Rectal smooth muscle tissue (tissue), 1 donor: Measurements from ENCODE around the gene LYZL6.
A peak's percentile ranks its signal among the peaks of the same experiment; 100 is the strongest.

ENCODE experiments used
- H3K27ac ChIP-seq: one replicate; pipeline ENCODE4 v1.7.0; 2013; ENCODE audit warnings: low read depth, low read length, inconsistent platforms
- H3K27me3 ChIP-seq: one replicate; pipeline ENCODE4 v1.7.0; 2013; ENCODE audit warnings: low read length; ENCODE audit not compliant: control insufficient read depth, insufficient read depth
- H3K36me3 ChIP-seq: one replicate; pipeline ENCODE4 v1.7.0; 2013; ENCODE audit warnings: low read length; ENCODE audit not compliant: control insufficient read depth, insufficient read depth
- H3K4me1 ChIP-seq: one replicate; pipeline ENCODE4 v1.7.0; 2013; ENCODE audit warnings: low read length; ENCODE audit not compliant: control insufficient read depth, insufficient read depth
- H3K4me3 ChIP-seq: one replicate; pipeline ENCODE4 v1.7.0; 2013; ENCODE audit warnings: low read length
- H3K9ac ChIP-seq: one replicate; pipeline ENCODE4 v1.7.0; 2013; ENCODE audit warnings: low read length

Gene LYZL6

GRCh38 chr17:35936063-35936462, 7.5 kb downstream of the LYZL6 start:
- no peak overlapping the region for H3K4me3 ChIP-seq
- H3K36me3 ChIP-seq = no peaks in the 10 kb centered on the region
- H3K9ac ChIP-seq = no peak overlapping the region
- H3K27me3 ChIP-seq = no peaks in the 10 kb centered on the region
- no peak overlapping the region for H3K27ac ChIP-seq
- no peaks in the 10 kb centered on the region for H3K4me1 ChIP-seq

- Histone ChIP-seq H3K27me3 (peaks cover 3% of the 10 kb centered on the region), H3K36me3 (no peaks in the 10 kb centered on the region), H3K4me3 (no peak overlapping the region), H3K4me1 (no peaks in the 10 kb centered on the region), H3K9ac (no peak overlapping the region), H3K27ac (no peak overlapping the region)
Measured at GRCh38 chr17:35934760-35935159, 8.8 kb downstream of the LYZL6 start.

- H3K27me3 ChIP-seq = peaks cover 3% of the 10 kb centered on the region
Measured at GRCh38 chr17:35932586-35932985, 10.9 kb downstream of the LYZL6 start.

GRCh38 chr17:35931794-35932425, 11.6 kb downstream of the LYZL6 start:
- Histone ChIP-seq H3K27me3 (peaks cover 3% of the 10 kb centered on the region), H3K9ac (no peak overlapping the region), H3K4me1 (no peaks in the 10 kb centered on the region), H3K36me3 (no peaks in the 10 kb centered on the region), H3K4me3 (no peak overlapping the region), H3K27ac (no peak overlapping the region)

More at GRCh38 chr17:35932586-35932985, 10.9 kb downstream of the LYZL6 start:
- Histone ChIP-seq H3K36me3 (no peaks in the 10 kb centered on the region), H3K9ac (no peak overlapping the region), H3K4me1 (no peaks in the 10 kb centered on the region), H3K27ac (no peak overlapping the region), H3K4me3 (no peak overlapping the region)

GRCh38 chr17:35930211-35931065, 13.1 kb downstream of the LYZL6 start, which contains the start of gene RDM1:
Gene RDM1 (minus strand): TSS chr17:35930773. CDS start chr17:35930727, 46 bp downstream.
- no peaks in the 10 kb centered on the region for H3K4me1 ChIP-seq
- peaks cover 3% of the 10 kb centered on the region for H3K27me3 ChIP-seq
- no peak within 1 kb of the TSS for H3K9ac ChIP-seq
- peak within 1 kb of the TSS; percentile 70 for H3K4me3 ChIP-seq
- no peaks in the 10 kb centered on the region for H3K36me3 ChIP-seq
- no peak within 1 kb of the TSS for H3K27ac ChIP-seq

GRCh38 chr17:35927714-35928113, 15.8 kb downstream of the LYZL6 start:
- H3K4me3 ChIP-seq = no peak overlapping the region
- H3K9ac ChIP-seq = no peak overlapping the region
- H3K27ac ChIP-seq = no peak overlapping the region
- H3K36me3 ChIP-seq = no peaks in the 10 kb centered on the region
- H3K4me1 ChIP-seq = no peaks in the 10 kb centered on the region
- H3K27me3 ChIP-seq = peaks cover 3% of the 10 kb centered on the region

- Histone ChIP-seq H3K36me3 (no peaks in the 10 kb centered on the region), H3K4me3 (no peak overlapping the region)
Measured at GRCh38 chr17:35923609-35924114, 19.9 kb downstream of the LYZL6 start.

GRCh38 chr17:35920229-35920628, 23.3 kb downstream of the LYZL6 start:
- no peaks in the 10 kb centered on the region for H3K27me3 ChIP-seq
- H3K9ac ChIP-seq = no peak overlapping the region
- no peak overlapping the region for H3K27ac ChIP-seq
- no peaks in the 10 kb centered on the region for H3K4me1 ChIP-seq
- no peak overlapping the region for H3K4me3 ChIP-seq
- H3K36me3 ChIP-seq = no peaks in the 10 kb centered on the region

More at GRCh38 chr17:35923609-35924114, 19.9 kb downstream of the LYZL6 start:
- H3K27me3 ChIP-seq = no peaks in the 10 kb centered on the region
- no peak overlapping the region for H3K9ac ChIP-seq
- H3K27ac ChIP-seq = no peak overlapping the region
- no peaks in the 10 kb centered on the region for H3K4me1 ChIP-seq

GRCh38 chr17:35918665-35919064, 24.8 kb downstream of the LYZL6 start:
- no peak overlapping the region for H3K4me3 ChIP-seq
- H3K9ac ChIP-seq = no peak overlapping the region
- no peaks in the 10 kb centered on the region for H3K4me1 ChIP-seq
- no peaks in the 10 kb centered on the region for H3K36me3 ChIP-seq
- H3K27ac ChIP-seq = no peak overlapping the region
- no peaks in the 10 kb centered on the region for H3K27me3 ChIP-seq

GRCh38 chr17:35917519-35918213, 25.8 kb downstream of the LYZL6 start:
- Histone ChIP-seq H3K27ac (no peak overlapping the region), H3K4me1 (no peaks in the 10 kb centered on the region), H3K4me3 (no peak overlapping the region), H3K36me3 (no peaks in the 10 kb centered on the region), H3K27me3 (no peaks in the 10 kb centered on the region), H3K9ac (no peak overlapping the region)

GRCh38 chr17:35915153-35915964, 28.2 kb downstream of the LYZL6 start:
- Histone ChIP-seq H3K27me3 (no peaks in the 10 kb centered on the region), H3K4me1 (no peaks in the 10 kb centered on the region), H3K36me3 (no peaks in the 10 kb centered on the region), H3K4me3 (no peak overlapping the region), H3K9ac (no peak overlapping the region), H3K27ac (no peak overlapping the region)
